OCI-LY3 (cell line): Measurements from ENCODE around the gene MUC6.

ENCODE experiments used
- H2AFZ ChIP-seq: fragments of 200-600, 300-600 bp; shearing (Covaris generic); 2 replicates; pipeline ENCODE4 v1.6.0; 2014; ENCODE audit warnings: antibody characterized with exemption, low read depth, low read length
- H3K27ac ChIP-seq: fragments of 200-600, 300-600 bp; sonication (generic); 2 replicates; pipeline ENCODE4 v1.5.1; 2014; ENCODE audit warnings: mild to moderate bottlenecking, low read length, moderate library complexity, mixed read lengths
- H3K27me3 ChIP-seq: fragments of 200-600, 300-600 bp; sonication (generic); 2 replicates; pipeline ENCODE4 v1.6.1; 2014; ENCODE audit warnings: low read depth, low read length, mixed read lengths
- H3K36me3 ChIP-seq: fragments of 200-600, 300-600 bp; sonication (generic); replicated peaks from 2 replicates; pipeline ENCODE3; 2014; ENCODE audit warnings: low read depth, low read length, mixed read lengths
- H3K4me1 ChIP-seq: fragments of 300-600, 200-600 bp; sonication (generic); 2 replicates; pipeline ENCODE4 v1.6.1; 2014; ENCODE audit warnings: low read length, mixed read lengths
- H3K4me2 ChIP-seq: fragments of 200-600, 300-600 bp; sonication (generic); 2 replicates; pipeline ENCODE4 v1.6.1; 2014; ENCODE audit warnings: low read length, mixed read lengths
- H3K4me3 ChIP-seq: fragments of 300-600, 200-600 bp; sonication (generic); 2 replicates; pipeline ENCODE4 v1.5.1; 2014; ENCODE audit warnings: antibody characterized with exemption, mild to moderate bottlenecking, low read length, moderate library complexity
- H3K79me2 ChIP-seq: fragments of 300-600, 200-600 bp; shearing (Covaris generic); 2 replicates; pipeline ENCODE4 v1.6.1; 2014; ENCODE audit warnings: mild to moderate bottlenecking, low read length, mixed read lengths
- H3K9ac ChIP-seq: fragments of 300-600, 200-600 bp; shearing (Covaris generic); 2 replicates; pipeline ENCODE4 v1.6.0; 2014; ENCODE audit warnings: mild to moderate bottlenecking, low read length, moderate library complexity
- H3K9me3 ChIP-seq: fragments of 200-600, 300-600 bp; shearing (Covaris generic); 2 replicates; pipeline ENCODE4 v1.6.1; 2014; ENCODE audit warnings: low read length, mixed read lengths; ENCODE audit not compliant: insufficient read depth
- H4K20me1 ChIP-seq: fragments of 200-600, 300-600 bp; sonication (generic); 2 replicates; pipeline ENCODE4 v1.6.1; 2016; ENCODE audit warnings: low read length, mixed read lengths; ENCODE audit not compliant: insufficient read depth
- EZH2phosphoT487 ChIP-seq: fragments of 200-600 bp; shearing (Covaris generic); IDR thresholded peaks from 2 replicates; pipeline ENCODE4 v1.6.1; 2018; ENCODE audit warnings: antibody characterized with exemption, mixed run types, low read depth
- TF ChIP-seq, protein P1 (sequence below): fragments of 200-600, 300-600 bp; sonication (generic); IDR thresholded peaks from 2 replicates; pipeline ENCODE4 v1.5.1; 2014; ENCODE audit warnings: antibody characterized with exemption, low read length, low read depth

The MUC6 gene

GRCh38 chr11:1030556-1030955 is 6.0 kb downstream of the MUC6 start:
- Histone ChIP-seq H3K27ac (no peak overlapping the region), H3K9me3 (no peaks in the 10 kb centered on the region), H3K79me2 (no peaks in the 10 kb centered on the region), H3K4me2 (no peak overlapping the region), H3K27me3 (no peaks in the 10 kb centered on the region), H3K9ac (no peak overlapping the region), H3K4me3 (no peak overlapping the region), H3K36me3 (no peaks in the 10 kb centered on the region), H3K4me1 (no peaks in the 10 kb centered on the region), H2AFZ (no peak overlapping the region), H4K20me1 (no peaks in the 10 kb centered on the region)
- no peak for TF ChIP-seq EZH2phosphoT487
- TF ChIP-seq, protein P1, sequence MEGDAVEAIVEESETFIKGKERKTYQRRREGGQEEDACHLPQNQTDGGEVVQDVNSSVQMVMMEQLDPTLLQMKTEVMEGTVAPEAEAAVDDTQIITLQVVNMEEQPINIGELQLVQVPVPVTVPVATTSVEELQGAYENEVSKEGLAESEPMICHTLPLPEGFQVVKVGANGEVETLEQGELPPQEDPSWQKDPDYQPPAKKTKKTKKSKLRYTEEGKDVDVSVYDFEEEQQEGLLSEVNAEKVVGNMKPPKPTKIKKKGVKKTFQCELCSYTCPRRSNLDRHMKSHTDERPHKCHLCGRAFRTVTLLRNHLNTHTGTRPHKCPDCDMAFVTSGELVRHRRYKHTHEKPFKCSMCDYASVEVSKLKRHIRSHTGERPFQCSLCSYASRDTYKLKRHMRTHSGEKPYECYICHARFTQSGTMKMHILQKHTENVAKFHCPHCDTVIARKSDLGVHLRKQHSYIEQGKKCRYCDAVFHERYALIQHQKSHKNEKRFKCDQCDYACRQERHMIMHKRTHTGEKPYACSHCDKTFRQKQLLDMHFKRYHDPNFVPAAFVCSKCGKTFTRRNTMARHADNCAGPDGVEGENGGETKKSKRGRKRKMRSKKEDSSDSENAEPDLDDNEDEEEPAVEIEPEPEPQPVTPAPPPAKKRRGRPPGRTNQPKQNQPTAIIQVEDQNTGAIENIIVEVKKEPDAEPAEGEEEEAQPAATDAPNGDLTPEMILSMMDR, result no peak

GRCh38 chr11:1030086-1030485 is 6.4 kb downstream of the MUC6 start:
- no peaks in the 10 kb centered on the region for H3K36me3 ChIP-seq
- no peaks in the 10 kb centered on the region for H3K27me3 ChIP-seq

GRCh38 chr11:1029654-1030053 is 6.9 kb downstream of the MUC6 start:
- Histone ChIP-seq H3K4me3 (no peak overlapping the region), H3K4me1 (no peaks in the 10 kb centered on the region), H2AFZ (no peak overlapping the region), H3K36me3 (no peaks in the 10 kb centered on the region), H3K27me3 (no peaks in the 10 kb centered on the region), H3K27ac (no peak overlapping the region), H3K79me2 (no peaks in the 10 kb centered on the region), H3K9me3 (no peaks in the 10 kb centered on the region), H3K9ac (no peak overlapping the region), H4K20me1 (no peaks in the 10 kb centered on the region), H3K4me2 (no peak overlapping the region)
- TF ChIP-seq EZH2phosphoT487, result no peak
- TF ChIP-seq, protein P1, result no peak

More at GRCh38 chr11:1030086-1030485, 6.4 kb downstream of the MUC6 start:
- Histone ChIP-seq H3K9me3 (no peaks in the 10 kb centered on the region), H3K79me2 (no peaks in the 10 kb centered on the region), H3K9ac (no peak overlapping the region), H3K4me2 (no peak overlapping the region), H3K4me1 (no peaks in the 10 kb centered on the region), H3K27ac (no peak overlapping the region), H2AFZ (no peak overlapping the region), H4K20me1 (no peaks in the 10 kb centered on the region), H3K4me3 (no peak overlapping the region)
- no peak for TF ChIP-seq EZH2phosphoT487
- TF ChIP-seq, protein P1, result no peak

GRCh38 chr11:1029051-1029450 is 7.5 kb downstream of the MUC6 start:
- Histone ChIP-seq H3K36me3 (no peaks in the 10 kb centered on the region), H4K20me1 (no peaks in the 10 kb centered on the region), H3K79me2 (no peaks in the 10 kb centered on the region), H3K9ac (no peak overlapping the region), H3K9me3 (no peaks in the 10 kb centered on the region), H3K4me1 (no peaks in the 10 kb centered on the region), H3K27me3 (no peaks in the 10 kb centered on the region), H2AFZ (no peak overlapping the region), H3K4me2 (no peak overlapping the region), H3K27ac (no peak overlapping the region), H3K4me3 (no peak overlapping the region)
- TF ChIP-seq EZH2phosphoT487, result no peak
- TF ChIP-seq, protein P1, result no peak
